Keratinocyte (primary cell): ENCODE data around the gene WNT1.
A peak's percentile ranks its signal among the peaks of the same experiment; 100 is the strongest.

ENCODE experiments used
- CTCF ChIP-seq, 3 experiments: IDR thresholded peaks in 1 of 3; conservative IDR thresholded peaks in 1 of 3; optimal IDR thresholded peaks in 1 of 3; 2 replicates in 2 of 3; 3 replicates in 1 of 3; pipeline versions ENCODE3 to v1.5.1; 2011; ENCODE audit warnings: low read length in 3 of 3, mild to moderate bottlenecking in 3 of 3, moderate library complexity in 2 of 3, control low read depth in 1 of 3, inconsistent platforms in 1 of 3; ENCODE audit not compliant: insufficient read depth in 2 of 3; ENCODE audit errors: extremely low read depth in 1 of 3
- EZH2 ChIP-seq: IDR thresholded peaks from one replicate; pipeline ENCODE4 v1.6.1; 2012; ENCODE audit warnings: inconsistent platforms, mild to moderate bottlenecking, low read length, moderate library complexity

- no peak for TF ChIP-seq CTCF (optimal IDR thresholded peaks at IDR 0.05 in 1 of 3, IDR thresholded peaks at IDR 0.05 in 1 of 3, conservative IDR thresholded peaks at IDR 0.05 in 1 of 3; ENCODE audit: extremely low read depth in 1 of 3, insufficient read depth in 2 of 3, low read length in 3 of 3)
- TF ChIP-seq EZH2 = peak; percentile 68
Measured at GRCh38 chr12:48970702-48971334, 7.3 kb upstream of the WNT1 start.
